ENCODE measurements around the gene KRT78.

The KRT78 gene

GRCh38 chr12:52878507-52879393, 30.0 kb upstream of the KRT78 start:
- DNase-seq (ENCODE audit: low read depth) = no peak
- H3K4me3 ChIP-seq (ENCODE audit: low read depth, low read length) = no peak overlapping the region
- TF ChIP-seq POLR2A (IDR thresholded peaks at IDR 0.05; ENCODE audit: extremely low read depth, insufficient read length) (no peak), MAX (IDR thresholded peaks at IDR 0.05; ENCODE audit: low read depth, low read length) (no peak), CTCF (IDR thresholded peaks at IDR 0.05; ENCODE audit: low read depth, low read length) (no peak), MYC (IDR thresholded peaks at IDR 0.05; ENCODE audit: low read depth, low read length) (no peak)

DNA sequence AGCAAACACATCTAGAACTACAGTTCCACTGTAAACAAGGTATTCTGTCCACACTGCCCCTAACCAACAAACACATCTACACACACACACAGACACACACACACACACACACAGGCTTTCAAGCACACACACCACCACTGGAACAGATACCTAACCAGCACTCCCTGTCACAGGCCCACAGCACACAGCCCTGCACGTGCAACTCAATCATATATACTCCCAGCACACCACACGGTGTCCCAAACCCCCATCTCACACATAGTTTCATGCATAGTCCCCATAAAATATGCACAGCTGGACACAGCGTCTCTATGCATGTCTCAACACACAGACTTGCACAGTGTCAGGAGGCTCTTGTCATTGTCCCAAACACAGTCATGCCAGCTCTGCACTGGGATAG, 28.4 kb upstream of the KRT78 start:
- no peak for DNase-seq (ENCODE audit: low read depth)
- TF ChIP-seq MAX (IDR thresholded peaks at IDR 0.05; ENCODE audit: low read depth, low read length) = no peak
- H3K4me3 ChIP-seq (ENCODE audit: low read depth, low read length) = no peak overlapping the region

DNA sequence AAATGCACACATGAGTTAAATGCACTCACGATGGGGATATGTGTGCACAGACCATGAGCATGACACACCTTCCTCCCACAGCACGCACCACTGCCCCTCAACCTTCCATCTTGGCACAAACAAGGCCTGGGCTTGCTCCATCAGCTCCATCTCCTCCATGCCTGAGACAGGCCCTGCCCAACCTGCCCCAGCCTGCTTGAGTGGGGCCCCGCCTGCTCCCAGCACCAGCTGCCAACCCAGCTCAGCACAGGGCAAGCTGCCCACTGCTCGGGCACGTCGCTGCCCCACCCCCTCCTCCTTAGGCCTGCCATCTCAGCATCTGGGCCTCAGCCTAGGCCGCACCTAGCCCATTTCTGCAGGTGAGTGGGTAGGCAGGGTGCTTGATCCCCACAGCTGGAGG, 27.6 kb upstream of the KRT78 start:
- TF ChIP-seq POLR2A (IDR thresholded peaks at IDR 0.05; ENCODE audit: extremely low read depth, insufficient read length) (no peak), MYC (IDR thresholded peaks at IDR 0.05; ENCODE audit: low read depth, low read length) (no peak), CTCF (IDR thresholded peaks at IDR 0.05; ENCODE audit: low read depth, low read length) (no peak), MAX (IDR thresholded peaks at IDR 0.05; ENCODE audit: low read depth, low read length) (no peak)
- DNase-seq (ENCODE audit: low read depth) = no peak
- no peak overlapping the region for H3K4me3 ChIP-seq (ENCODE audit: low read depth, low read length)

DNA sequence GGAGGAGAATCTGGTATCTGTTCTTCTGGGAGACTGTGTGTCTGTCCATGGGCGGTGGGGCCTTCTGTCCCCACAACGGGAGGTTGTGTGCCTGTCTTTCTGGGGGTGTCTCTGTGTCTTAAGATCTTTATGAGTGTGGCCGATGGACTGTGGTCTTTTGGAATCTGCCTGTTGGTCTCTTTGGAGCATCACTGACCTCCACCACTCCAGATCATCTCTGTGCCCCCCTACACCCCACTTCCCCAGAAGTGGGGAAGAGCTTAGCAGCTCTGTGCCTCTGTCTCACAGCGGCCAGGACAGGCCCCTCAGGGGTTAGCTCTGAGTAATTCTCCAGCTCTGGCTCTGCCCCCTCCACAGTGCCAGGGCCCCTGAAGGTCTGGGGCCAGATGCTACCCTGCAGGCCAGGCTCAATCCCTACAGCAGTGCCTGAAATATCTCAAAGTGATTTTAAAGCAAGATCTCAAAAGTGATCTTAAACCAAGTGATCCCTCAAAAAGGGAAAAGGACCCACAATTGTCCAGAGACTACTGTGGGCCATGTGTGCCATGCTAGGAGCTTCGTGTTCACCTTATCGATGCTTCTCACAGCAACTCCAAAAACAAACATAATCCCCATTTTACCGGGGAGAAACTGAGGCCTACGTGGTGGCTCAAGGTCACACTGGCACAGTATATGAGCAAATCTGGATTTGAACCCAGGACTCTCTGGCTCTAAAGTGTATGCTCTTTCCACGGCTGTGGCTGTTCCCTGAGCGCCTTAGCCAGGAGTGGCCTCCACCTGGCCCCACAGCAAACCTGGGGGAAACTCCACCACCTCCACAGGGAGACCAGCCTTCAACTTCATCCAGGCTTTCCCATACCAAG, 26.0 kb upstream of the KRT78 start:
- DNase-seq (ENCODE audit: low read depth) = peak; percentile 51
- no peak for TF ChIP-seq CTCF (IDR thresholded peaks at IDR 0.05; ENCODE audit: low read depth, low read length)
- TF ChIP-seq POLR2A (IDR thresholded peaks at IDR 0.05; ENCODE audit: extremely low read depth, insufficient read length) = no peak
- no peak for TF ChIP-seq MYC (IDR thresholded peaks at IDR 0.05; ENCODE audit: low read depth, low read length)
- TF ChIP-seq MAX (IDR thresholded peaks at IDR 0.05; ENCODE audit: low read depth, low read length) = no peak
- H3K4me3 ChIP-seq (ENCODE audit: low read depth, low read length) = peak overlapping the region; percentile 25

GRCh38 chr12:52873832-52874572, 25.2 kb upstream of the KRT78 start:
- peak; percentile 91 for DNase-seq (ENCODE audit: low read depth)
- TF ChIP-seq MAX (IDR thresholded peaks at IDR 0.05; ENCODE audit: low read depth, low read length) (0 out of 2 replicates have a peak, but pooled peaks have one; percentile 16), CTCF (IDR thresholded peaks at IDR 0.05; ENCODE audit: low read depth, low read length) (no peak)
- peak overlapping the region; percentile 48 for H3K4me3 ChIP-seq (ENCODE audit: low read depth, low read length)

Measured in NB4 (cell line).